ENCODE results near the gene PCNA.
"Not testable (repeated sequence)": the region's sequence is repeated elsewhere in the genome, so short reads cannot be mapped to it uniquely, and the experiment has no call there.

Gene PCNA

DNA sequence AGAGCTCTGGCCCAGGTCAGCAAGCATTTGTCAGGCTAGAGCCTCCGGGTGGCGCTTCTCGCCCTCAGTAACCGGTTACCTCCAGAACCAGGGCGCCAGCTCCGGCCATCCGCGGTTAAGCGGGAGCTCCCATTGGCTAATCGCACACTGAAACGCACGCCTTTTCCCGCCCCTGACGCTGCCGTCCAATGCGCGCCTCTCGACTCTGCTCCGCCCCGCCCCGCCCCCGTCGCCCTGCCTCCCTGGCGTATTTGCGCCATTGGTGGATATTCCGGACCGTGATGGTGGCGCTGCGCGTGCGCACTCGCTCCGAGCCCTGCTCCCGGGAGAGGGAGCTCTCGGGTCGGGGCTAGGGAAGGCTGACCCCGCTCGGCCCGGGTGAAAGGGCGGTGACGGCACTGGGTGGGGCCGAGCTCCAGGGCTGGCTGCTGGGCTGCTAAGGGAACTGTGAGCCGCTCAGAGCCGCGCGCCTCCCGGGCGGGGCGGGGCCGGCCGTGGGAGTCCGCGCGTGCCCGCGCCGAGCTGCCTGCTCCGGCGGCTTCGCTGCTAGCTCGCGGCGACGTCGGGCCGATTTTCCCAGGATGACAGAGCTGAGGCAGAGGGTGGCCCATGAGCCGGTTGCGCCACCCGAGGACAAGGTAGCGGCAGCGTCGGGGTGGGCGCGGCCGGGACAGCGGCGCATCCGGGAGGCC is 6.9 kb upstream of the PCNA start, which contains the start of gene CDS2:
Gene CDS2, plus strand, starts transcription at position 497 of the 692 bp plus-strand sequence. Its CDS starts 85 bp downstream, at position 582.
- Mint-ChIP-seq H3K4me1 (peaks cover 35% of the 10 kb centered on the region), H3K27ac (peak within 1 kb of the TSS; percentile 50), H3K27me3 (no peaks in the 10 kb centered on the region), H3K36me3 (peaks cover 8% of the 10 kb centered on the region), H3K4me3 (peak within 1 kb of the TSS; percentile 87), H3K9me3 (no peaks in the 10 kb centered on the region)
- ATAC-seq = peak; percentile 98

DNA sequence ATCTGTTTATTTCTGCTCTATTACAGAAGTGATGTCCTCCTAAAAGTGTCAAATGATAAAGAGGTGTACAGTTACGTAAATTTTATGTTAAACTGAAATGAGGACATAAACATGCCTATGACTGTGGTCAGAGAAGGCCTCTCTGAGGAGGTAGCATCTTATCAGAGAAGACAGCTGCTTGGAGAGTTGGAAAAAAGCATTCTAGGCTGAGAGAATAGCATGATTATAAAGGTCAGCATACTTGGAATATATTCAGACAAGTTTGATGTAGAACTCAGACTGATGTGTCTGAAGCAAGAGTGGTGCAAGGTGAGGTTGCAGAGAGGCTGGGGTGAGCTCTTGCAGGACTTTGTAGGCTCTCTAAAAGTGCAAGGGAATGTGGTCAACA is 3.1 kb upstream of the PCNA start:
- H3K27ac Mint-ChIP-seq = no peak overlapping the region
- H3K9me3 Mint-ChIP-seq = no peaks in the 10 kb centered on the region
- no peak for ATAC-seq
- no peaks in the 10 kb centered on the region for H3K27me3 Mint-ChIP-seq
- peaks cover 29% of the 10 kb centered on the region for H3K4me1 Mint-ChIP-seq
- H3K36me3 Mint-ChIP-seq = peaks cover 3% of the 10 kb centered on the region
- H3K4me3 Mint-ChIP-seq = no peak overlapping the region

DNA sequence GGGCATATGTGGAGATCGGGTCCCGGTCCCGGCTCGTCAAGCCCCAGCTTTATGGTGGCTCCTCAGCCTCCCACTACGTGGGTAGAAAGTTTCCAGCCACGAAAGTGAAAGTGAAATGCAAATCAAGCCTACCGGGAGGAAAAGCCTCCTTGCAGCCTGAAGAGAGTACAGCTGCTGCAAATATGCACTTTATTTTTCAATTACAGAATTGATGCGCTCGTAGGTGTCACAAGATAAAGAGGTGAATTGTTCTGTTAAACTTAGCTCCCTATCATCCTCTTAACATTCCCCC is 373 bp upstream of the PCNA start:
- Mint-ChIP-seq H3K27ac (peak overlapping the region; percentile 87), H3K9me3 (no peaks in the 10 kb centered on the region), H3K36me3 (peaks cover 24% of the 10 kb centered on the region), H3K4me1 (peaks cover 17% of the 10 kb centered on the region), H3K4me3 (peak overlapping the region; percentile 93), H3K27me3 (no peaks in the 10 kb centered on the region)
- no peak for ATAC-seq

DNA sequence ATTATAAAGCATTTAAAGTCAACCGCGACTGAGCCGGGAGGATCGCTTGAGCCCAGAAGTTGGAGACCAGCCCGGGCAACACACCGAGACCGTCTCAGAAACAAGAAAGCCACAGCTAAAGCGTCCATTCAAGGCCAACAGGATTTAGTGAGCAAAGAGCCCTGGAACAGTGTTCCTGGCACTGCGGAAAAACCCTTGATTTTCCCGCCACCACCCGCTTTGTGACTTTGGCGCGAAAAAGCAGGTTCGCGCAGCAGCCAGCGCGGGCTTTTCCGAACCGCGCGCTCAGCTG is 669 bp downstream of the PCNA start:
- H3K9me3 Mint-ChIP-seq = no peaks in the 10 kb centered on the region
- peak overlapping the region; percentile 87 for H3K27ac Mint-ChIP-seq
- peaks cover 26% of the 10 kb centered on the region for H3K36me3 Mint-ChIP-seq
- ATAC-seq = no peak
- H3K4me3 Mint-ChIP-seq = peak overlapping the region; percentile 93
- H3K4me1 Mint-ChIP-seq = peaks cover 17% of the 10 kb centered on the region
- H3K27me3 Mint-ChIP-seq = no peaks in the 10 kb centered on the region

DNA sequence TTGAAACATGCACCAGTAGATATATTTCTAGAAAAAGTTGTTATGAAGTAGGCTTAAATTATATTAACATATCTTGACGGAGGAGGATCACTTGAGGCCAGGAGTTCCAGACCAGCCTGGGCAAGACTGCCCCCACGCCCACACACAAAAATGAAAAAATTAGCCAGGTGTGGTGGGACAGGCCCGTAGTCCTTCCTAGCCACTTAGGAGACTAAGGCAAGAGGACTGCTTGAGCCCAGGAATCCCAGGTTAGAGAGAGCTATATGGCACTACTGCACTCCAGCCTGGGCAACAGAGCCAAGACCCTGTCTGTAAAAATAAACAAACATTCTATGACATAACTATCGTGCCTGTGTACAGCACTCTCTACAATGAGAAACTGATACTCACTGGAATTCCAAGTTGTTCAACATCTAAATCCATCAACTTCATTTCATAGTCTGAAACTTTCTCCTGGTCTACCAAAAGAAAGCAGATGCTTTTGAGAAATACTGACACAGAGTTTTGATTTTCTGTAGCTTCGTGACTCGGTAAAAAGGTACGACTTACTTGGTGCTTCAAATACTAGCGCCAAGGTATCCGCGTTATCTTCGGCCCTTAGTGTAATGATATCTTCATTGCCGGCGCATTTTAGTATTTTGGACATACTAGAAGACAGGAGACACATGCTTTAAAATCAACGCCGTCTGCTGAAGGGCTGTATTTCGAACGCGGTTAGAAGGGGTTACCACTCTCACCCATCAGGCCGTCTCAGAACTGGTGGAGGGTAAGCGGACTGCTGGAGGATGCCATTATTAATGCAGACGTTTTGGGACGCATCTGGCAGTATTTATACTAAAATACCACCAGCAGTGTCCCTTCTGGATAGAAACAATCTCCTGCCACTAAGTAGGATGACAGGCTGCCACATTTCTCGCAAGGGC is 1.3 kb downstream of the PCNA start:
- Mint-ChIP-seq H3K4me1 (peaks cover 17% of the 10 kb centered on the region), H3K36me3 (peaks cover 26% of the 10 kb centered on the region), H3K27me3 (no peaks in the 10 kb centered on the region), H3K4me3 (peak overlapping the region; percentile 93), H3K27ac (peak overlapping the region; percentile 87), H3K9me3 (no peaks in the 10 kb centered on the region)
- no peak for ATAC-seq

DNA sequence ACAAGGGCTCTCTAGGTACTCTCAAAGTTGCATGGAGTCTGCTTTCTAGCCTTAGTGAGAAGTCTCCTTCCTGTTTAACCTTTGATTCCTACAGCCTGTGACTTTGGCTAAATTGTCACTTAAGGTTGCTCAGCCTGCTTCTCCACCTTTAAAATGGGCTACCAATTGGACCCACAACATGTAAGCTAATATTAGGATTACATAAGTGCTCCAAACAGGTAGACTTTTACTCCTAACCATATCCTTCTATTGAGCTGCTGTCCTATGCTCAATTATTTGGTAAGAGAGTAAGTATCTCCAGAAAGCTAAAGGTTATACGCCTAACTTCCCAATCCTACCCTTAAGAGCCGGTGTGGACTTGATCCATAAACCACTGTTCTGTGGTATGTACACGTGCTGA is 2.9 kb downstream of the PCNA start:
- H3K9me3 Mint-ChIP-seq = no peaks in the 10 kb centered on the region
- no peak overlapping the region for H3K4me3 Mint-ChIP-seq
- no peaks in the 10 kb centered on the region for H3K27me3 Mint-ChIP-seq
- ATAC-seq = no peak
- H3K4me1 Mint-ChIP-seq = peaks cover 17% of the 10 kb centered on the region
- H3K36me3 Mint-ChIP-seq = peaks cover 26% of the 10 kb centered on the region
- H3K27ac Mint-ChIP-seq = no peak overlapping the region

DNA sequence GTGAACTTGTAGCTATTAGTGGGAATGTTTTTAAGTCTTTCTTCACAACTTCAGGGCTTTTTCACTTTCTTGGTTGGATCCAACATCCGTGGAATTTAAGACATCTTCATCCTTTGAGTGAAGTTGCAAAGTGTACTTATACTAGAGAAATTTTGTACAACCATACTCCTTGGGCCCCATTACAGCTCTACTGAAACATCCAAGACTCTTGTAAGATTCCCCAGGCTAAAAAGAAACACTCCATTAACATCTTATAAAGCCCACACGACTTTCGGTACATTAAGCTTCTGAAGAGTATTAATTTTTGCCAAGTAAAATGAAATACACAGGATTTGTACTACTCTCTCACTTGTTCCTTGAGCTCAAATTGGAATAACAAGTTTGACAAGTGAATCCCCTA is 5.4 kb downstream of the PCNA start:
- Mint-ChIP-seq H3K4me1 (peaks cover 5% of the 10 kb centered on the region), H3K9me3 (no peaks in the 10 kb centered on the region), H3K4me3 (peak overlapping the region; percentile 18), H3K27me3 (no peaks in the 10 kb centered on the region), H3K36me3 (peaks cover 35% of the 10 kb centered on the region), H3K27ac (peak overlapping the region; percentile 89)
- no peak for ATAC-seq

DNA sequence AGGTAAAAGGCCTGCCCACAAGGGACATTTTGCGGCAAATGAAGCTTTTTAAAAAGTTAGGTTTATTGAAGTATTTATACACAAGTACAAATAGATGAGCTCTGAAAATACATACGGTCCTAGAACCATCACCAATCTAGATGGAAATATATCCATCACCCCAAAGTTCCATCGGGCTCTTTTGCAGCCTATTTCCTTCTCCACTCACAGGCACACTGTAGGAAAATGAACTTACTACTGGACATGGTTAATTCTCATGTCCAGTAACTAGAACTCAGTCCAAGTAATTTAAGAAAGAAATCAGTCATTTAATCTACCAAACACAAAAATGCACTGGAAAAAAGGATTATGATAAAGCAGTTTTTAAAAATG is 6.2 kb downstream of the PCNA start:
- H3K36me3 Mint-ChIP-seq = peaks cover 36% of the 10 kb centered on the region
- peak overlapping the region; percentile 92 for H3K4me3 Mint-ChIP-seq
- no peaks in the 10 kb centered on the region for H3K9me3 Mint-ChIP-seq
- no peaks in the 10 kb centered on the region for H3K27me3 Mint-ChIP-seq
- peaks cover 5% of the 10 kb centered on the region for H3K4me1 Mint-ChIP-seq
- H3K27ac Mint-ChIP-seq = peak overlapping the region; percentile 89
- ATAC-seq = no peak

DNA sequence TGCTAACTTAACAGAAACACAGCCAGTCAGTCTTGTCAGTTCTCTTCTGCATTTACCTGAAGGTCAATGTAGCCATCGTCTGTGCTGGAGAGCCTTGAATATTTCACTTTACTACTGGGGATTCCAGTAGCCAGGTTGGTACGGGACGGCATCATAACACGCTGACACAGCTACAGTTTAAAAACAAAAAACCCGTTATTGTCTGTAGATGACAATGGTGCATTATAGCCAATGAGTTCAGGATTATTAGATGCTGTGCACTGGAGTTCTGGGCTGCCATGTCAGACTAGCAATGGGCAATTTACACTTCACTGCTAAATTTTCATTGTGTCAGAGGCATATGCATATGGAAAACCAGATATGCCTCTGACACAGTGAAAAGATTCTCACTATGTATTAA is 10.5 kb downstream of the PCNA start:
- H3K36me3 Mint-ChIP-seq = peaks cover 23% of the 10 kb centered on the region
- H3K27me3 Mint-ChIP-seq = no peaks in the 10 kb centered on the region
- no peak overlapping the region for H3K27ac Mint-ChIP-seq
- no peaks in the 10 kb centered on the region for H3K9me3 Mint-ChIP-seq
- no peak for ATAC-seq
- no peak overlapping the region for H3K4me3 Mint-ChIP-seq
- peaks cover 2% of the 10 kb centered on the region for H3K4me1 Mint-ChIP-seq

DNA sequence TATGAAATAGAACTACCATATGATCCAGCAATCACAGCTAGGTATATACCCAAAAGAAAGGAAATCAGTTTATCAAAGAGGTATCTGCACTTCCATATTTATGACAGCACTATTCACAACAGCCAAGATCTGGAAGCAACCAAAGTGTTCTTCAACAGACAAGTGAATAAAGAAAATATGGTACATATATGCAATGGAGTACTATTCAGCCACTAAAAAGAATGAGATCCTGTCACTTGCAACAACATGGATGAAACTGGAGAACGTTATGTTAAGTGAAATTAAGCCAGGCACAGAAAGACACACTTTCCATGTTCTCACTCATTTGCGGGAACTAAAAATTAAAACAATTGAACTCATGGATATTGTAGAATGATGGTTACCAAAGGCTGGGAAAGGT is 15.3 kb downstream of the PCNA start:
- Mint-ChIP-seq H3K4me1 (peaks cover 23% of the 10 kb centered on the region), H3K36me3 (peaks cover 45% of the 10 kb centered on the region), H3K9me3 (no peaks in the 10 kb centered on the region), H3K27ac (no peak overlapping the region), H3K4me3 (no peak overlapping the region), H3K27me3 (no peaks in the 10 kb centered on the region)
- no peak for ATAC-seq

DNA sequence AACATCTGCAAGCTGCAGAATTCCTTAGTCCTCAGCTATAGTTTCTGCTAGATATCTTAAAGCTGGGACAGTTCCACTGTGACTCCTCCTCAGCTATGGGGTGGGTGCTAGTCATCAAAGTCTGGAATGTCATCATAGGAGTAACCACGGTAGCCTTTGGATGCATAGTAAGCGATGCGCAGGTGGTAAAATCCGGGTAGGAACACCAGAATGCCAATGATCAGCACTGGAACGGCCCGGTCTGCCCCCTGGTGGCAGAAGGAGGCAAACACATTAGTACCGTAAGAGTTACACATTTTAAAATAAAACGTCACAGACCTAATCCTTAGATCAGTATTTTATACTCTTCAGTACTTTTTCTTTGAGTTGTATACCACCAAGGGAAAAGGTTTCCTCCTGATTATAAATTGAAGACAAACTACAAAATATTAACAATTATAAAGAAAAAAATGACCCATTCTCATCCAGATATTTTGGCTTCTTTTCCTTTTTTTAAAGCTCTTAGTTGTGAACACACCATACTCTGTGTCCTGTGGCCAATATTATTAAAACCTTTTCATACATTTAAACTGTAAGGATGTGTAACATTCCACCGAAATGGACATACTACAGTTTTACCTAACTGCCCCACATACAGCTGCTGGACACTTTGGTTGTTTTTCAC is 18.9 kb downstream of the PCNA start:
- peak; percentile 71 for ATAC-seq
- H3K36me3 Mint-ChIP-seq = peaks cover 59% of the 10 kb centered on the region
- H3K27ac Mint-ChIP-seq = peak overlapping the region; percentile 58

DNA sequence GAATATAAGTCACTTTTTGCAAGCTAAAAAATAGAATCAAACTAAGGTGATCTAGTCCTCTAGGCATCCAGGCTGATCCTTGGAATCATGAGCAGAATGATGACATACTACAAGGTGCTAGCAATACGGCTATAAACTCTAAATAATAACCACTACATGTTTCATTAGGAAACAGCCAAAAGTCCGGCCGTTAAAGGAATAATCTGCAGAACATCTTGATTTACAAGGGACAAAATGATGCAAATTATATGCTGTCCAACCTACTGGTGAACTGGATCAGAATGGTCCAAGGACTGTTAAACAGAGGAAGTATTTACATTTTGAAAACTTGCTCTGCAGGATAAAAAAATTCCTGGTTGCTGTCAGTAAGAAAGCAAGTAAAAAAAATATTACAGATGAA is 19.8 kb downstream of the PCNA start:
- Mint-ChIP-seq H3K27ac (peak overlapping the region; percentile 8), H3K36me3 (peaks cover 56% of the 10 kb centered on the region), H3K4me1 (peaks cover 23% of the 10 kb centered on the region)
- H3K4me3 Mint-ChIP-seq, H3K9me3 Mint-ChIP-seq, ATAC-seq, H3K27me3 Mint-ChIP-seq: not testable (repeated sequence)

More for the DNA sequence above, 18.9 kb downstream of the PCNA start:
- no peaks in the 10 kb centered on the region for H3K9me3 Mint-ChIP-seq
- peaks cover 23% of the 10 kb centered on the region for H3K4me1 Mint-ChIP-seq
- H3K4me3 Mint-ChIP-seq = no peak overlapping the region
- no peaks in the 10 kb centered on the region for H3K27me3 Mint-ChIP-seq

DNA sequence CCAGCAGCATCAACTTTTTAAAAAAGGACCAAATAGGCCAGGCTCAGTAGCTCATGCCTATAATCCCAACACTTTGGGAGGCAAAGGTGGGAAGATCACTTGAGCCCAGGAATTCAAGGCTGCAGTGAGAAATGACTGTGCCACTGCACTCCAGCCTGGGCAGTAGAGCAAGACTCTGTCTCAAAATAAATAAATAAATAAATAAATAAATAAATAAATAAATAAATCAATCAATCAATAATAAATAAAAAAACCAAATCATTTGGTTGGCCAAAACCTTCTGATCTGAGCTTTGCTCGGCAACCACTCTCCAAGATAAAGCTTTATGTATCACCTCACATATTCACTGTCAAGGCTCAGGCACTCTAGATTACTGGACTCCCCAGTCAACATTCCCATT is 20.7 kb downstream of the PCNA start:
- Mint-ChIP-seq H3K4me1 (peaks cover 18% of the 10 kb centered on the region), H3K27ac (peak overlapping the region; percentile 8), H3K36me3 (peaks cover 48% of the 10 kb centered on the region)
- not testable (repeated sequence) for H3K27me3 Mint-ChIP-seq, ATAC-seq, H3K9me3 Mint-ChIP-seq, H3K4me3 Mint-ChIP-seq

DNA sequence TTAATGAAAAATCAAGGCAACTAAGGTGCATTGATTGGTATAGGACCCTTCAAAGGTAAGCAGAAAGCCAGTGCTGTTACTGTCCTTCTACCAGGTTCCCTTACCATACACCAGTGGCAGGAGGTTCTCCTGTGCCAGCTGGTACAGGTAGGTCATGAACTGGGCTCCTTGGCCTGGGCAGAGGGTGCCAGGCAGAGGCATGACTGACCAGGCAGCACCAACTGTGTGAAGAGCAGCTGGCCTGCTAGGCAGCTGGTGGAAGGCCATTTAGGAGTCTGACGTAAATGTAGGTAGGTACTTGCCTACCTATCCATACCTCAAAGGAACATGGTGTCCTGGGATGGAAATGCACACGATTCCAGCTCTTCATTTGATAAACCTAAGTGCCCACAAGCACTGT is 23.3 kb downstream of the PCNA start:
- no peak overlapping the region for H3K4me3 Mint-ChIP-seq
- ATAC-seq = no peak
- no peaks in the 10 kb centered on the region for H3K9me3 Mint-ChIP-seq
- H3K4me1 Mint-ChIP-seq = peaks cover 23% of the 10 kb centered on the region
- peak overlapping the region; percentile 54 for H3K27ac Mint-ChIP-seq
- H3K36me3 Mint-ChIP-seq = peaks cover 29% of the 10 kb centered on the region
- no peaks in the 10 kb centered on the region for H3K27me3 Mint-ChIP-seq

DNA sequence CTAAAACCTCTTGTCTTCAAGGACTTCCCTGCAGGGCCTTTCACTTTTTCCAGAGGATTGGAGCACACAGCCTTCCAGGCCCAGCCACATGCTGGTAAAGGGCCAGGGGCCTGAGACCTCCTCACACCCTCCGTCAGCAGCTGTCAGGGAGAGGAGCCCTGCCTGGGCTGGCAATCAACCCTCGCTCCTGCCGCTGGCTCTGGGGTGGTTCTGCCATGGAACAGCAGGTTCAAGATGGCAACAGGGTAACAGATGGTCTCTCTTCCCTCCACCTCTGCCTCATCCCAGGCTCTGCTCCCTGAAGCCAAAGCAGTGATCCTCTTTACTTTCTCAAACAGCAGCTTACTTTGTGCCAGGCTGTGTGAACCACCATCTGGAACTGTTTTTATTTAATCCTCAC is 23.8 kb downstream of the PCNA start:
- Mint-ChIP-seq H3K4me1 (peaks cover 18% of the 10 kb centered on the region), H3K9me3 (no peaks in the 10 kb centered on the region), H3K27me3 (no peaks in the 10 kb centered on the region), H3K4me3 (no peak overlapping the region), H3K36me3 (peaks cover 29% of the 10 kb centered on the region), H3K27ac (peak overlapping the region; percentile 54)
- no peak for ATAC-seq

DNA sequence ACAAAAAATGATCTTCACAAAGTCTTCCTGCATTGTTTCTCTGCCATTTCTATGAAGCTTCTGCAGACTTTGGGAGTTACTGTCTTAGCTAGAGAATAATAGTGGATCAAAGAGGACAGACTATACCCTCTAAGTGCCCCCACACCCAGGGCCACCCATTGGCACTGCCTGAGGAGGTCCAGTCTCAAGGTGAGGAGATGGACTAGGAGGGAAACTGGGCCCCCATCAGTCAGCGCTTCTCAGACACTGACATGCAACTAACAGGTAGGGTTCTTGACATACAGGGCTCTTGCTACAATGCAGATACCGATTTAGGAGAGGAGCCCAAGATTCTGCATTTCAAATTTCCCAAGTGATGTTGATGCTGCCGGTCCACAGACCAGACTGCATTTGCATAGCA is 24.3 kb downstream of the PCNA start:
- H3K36me3 Mint-ChIP-seq = peaks cover 28% of the 10 kb centered on the region

More for the DNA sequence above, 24.3 kb downstream of the PCNA start:
- H3K4me3 Mint-ChIP-seq = no peak overlapping the region
- H3K27ac Mint-ChIP-seq = peak overlapping the region; percentile 54
- peaks cover 17% of the 10 kb centered on the region for H3K4me1 Mint-ChIP-seq
- no peaks in the 10 kb centered on the region for H3K27me3 Mint-ChIP-seq
- H3K9me3 Mint-ChIP-seq = no peaks in the 10 kb centered on the region
- ATAC-seq = no peak

Measured in stimulated activated memory B cell treated with anti-CD40 and anti-IgM and Interleukin-4, amounts not matched to agents 10 μg/mL and 1 μg/mL and 100 μg/mL, for 72 hours (primary cell).